LNCAP (cell line): Measurements from ENCODE around the gene SSX3.
"Not testable (repeated sequence)": the region's sequence is repeated elsewhere in the genome, so short reads cannot be mapped to it uniquely, and the experiment has no call there.

Experiments used
- CTCF ChIP-seq: fragments of 450-650 bp; IDR thresholded peaks from 2 replicates; pipeline ENCODE4 v1.5.1; 2017; ENCODE audit warnings: mild to moderate bottlenecking

The SSX3 gene

GRCh38 chrX:48356315-48357094, at the start of gene SSX3:
Gene SSX3 (minus strand): TSS chrX:48356703. CDS start chrX:48355249, 1,454 bp downstream.
- not testable (repeated sequence) for TF ChIP-seq CTCF

- TF ChIP-seq CTCF, result not testable (repeated sequence)
Measured at GRCh38 chrX:48383239-48383638, 26.7 kb upstream of the SSX3 start, which contains the start of gene SSX4. Gene SSX4 (plus strand): TSS chrX:48383539. CDS start chrX:48384054, 515 bp downstream.

GRCh38 chrX:48357681-48358080, 1.2 kb upstream of the SSX3 start:
- no peak for TF ChIP-seq CTCF

- no peak for TF ChIP-seq CTCF
Measured at GRCh38 chrX:48306175-48306574, 50.3 kb downstream of the SSX3 start.
